ENCODE measurements around the gene CHD9.
A peak's percentile ranks its signal among the peaks of the same experiment; 100 is the strongest.

The CHD9 gene, protein sequence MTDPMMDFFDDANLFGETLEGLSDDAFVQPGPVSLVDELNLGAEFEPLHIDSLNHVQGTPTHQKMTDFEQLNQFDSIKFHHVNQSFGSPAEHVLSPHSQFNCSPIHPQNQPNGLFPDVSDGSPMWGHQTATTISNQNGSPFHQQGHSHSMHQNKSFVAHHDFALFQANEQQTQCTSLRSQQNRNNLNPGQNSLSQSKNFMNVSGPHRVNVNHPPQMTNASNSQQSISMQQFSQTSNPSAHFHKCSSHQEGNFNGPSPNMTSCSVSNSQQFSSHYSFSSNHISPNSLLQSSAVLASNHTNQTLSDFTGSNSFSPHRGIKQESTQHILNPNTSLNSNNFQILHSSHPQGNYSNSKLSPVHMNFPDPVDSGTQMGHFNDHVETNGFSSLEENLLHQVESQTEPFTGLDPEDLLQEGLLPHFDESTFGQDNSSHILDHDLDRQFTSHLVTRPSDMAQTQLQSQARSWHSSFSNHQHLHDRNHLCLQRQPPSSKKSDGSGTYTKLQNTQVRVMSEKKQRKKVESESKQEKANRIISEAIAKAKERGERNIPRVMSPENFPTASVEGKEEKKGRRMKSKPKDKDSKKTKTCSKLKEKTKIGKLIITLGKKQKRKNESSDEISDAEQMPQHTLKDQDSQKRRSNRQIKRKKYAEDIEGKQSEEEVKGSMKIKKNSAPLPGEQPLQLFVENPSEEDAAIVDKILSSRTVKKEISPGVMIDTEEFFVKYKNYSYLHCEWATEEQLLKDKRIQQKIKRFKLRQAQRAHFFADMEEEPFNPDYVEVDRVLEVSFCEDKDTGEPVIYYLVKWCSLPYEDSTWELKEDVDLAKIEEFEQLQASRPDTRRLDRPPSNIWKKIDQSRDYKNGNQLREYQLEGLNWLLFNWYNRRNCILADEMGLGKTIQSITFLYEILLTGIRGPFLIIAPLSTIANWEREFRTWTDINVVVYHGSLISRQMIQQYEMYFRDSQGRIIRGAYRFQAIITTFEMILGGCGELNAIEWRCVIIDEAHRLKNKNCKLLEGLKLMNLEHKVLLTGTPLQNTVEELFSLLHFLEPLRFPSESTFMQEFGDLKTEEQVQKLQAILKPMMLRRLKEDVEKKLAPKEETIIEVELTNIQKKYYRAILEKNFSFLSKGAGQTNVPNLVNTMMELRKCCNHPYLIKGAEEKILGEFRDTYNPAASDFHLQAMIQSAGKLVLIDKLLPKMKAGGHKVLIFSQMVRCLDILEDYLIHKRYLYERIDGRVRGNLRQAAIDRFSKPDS (N-terminal part only)

GRCh38 chr16:53054670-53055485 lies at the start of gene CHD9:
Gene CHD9 (plus strand): TSS chr16:53054991. CDS start chr16:53156090, 101,099 bp downstream.
- Histone ChIP-seq H3K9ac (peak within 1 kb of the TSS; percentile 83 to 95 (median 88)), H3K4me2 (peak within 1 kb of the TSS; percentile 80 to 96 (median 90)), H3K36me3 (no peaks in the 10 kb centered on the region), H3K9me3 (replicated peaks in 1 of 11) (no peaks in the 10 kb centered on the region), H3K4me1 (peaks cover 47 to 64% (median 58%) of the 10 kb centered on the region in 10 experiments), H4K20me1 (peaks cover 0 to 18% (median 0%) of the 10 kb centered on the region in 11 experiments; a peak in 4 of 22 replicates), H3K4me3 (peak within 1 kb of the TSS; percentile 68 to 85 (median 78)), H3K27me3 (no peaks in the 10 kb centered on the region), H3K27ac (peak within 1 kb of the TSS; percentile 59 to 91 (median 86); a peak in 21 of 22 replicates)
- no peak for TF ChIP-seq Cebpa-rat (IDR thresholded peaks at IDR 0.05)

GRCh38 chr16:53007095-53007494 lies 47.7 kb upstream of the CHD9 start:
- Histone ChIP-seq H3K36me3 (no peaks in the 10 kb centered on the region), H3K4me2 (no peak overlapping the region), H3K9me3 (replicated peaks in 1 of 11) (peaks cover 0 to 9% (median 0%) of the 10 kb centered on the region in 11 experiments; a peak in 2 of 22 replicates), H3K9ac (no peak overlapping the region), H3K4me1 (no peaks in the 10 kb centered on the region), H3K4me3 (no peak overlapping the region), H3K27ac (no peak overlapping the region), H4K20me1 (no peaks in the 10 kb centered on the region), H3K27me3 (no peaks in the 10 kb centered on the region)
- TF ChIP-seq Cebpa-rat (IDR thresholded peaks at IDR 0.05): no peak

DNA sequence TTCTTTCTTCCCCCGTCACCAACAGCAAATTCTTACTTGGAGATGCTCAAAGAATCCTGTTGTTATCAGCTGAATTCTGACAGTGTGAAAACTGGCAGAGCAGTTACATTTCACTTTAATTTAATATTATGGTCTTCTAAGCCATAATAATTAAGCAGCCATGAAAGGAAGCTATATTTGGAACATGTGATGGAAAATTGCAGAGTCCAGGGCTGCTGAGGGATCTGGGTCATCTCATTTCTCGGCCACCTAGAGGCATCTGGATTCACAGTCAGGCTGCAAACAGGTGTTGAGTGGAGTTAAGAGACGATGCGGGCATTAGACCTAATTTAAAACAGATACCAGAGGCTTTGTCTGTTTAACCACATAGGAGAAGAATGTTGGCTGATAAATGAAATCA lies 40.5 kb upstream of the CHD9 start:
- no peak for TF ChIP-seq Cebpa-rat (IDR thresholded peaks at IDR 0.05)
- H3K9me3 ChIP-seq (replicated peaks in 1 of 11): no peaks in the 10 kb centered on the region
- H3K4me1 ChIP-seq: no peaks in the 10 kb centered on the region
- no peak overlapping the region for H3K27ac ChIP-seq
- H3K4me2 ChIP-seq: no peak overlapping the region
- no peaks in the 10 kb centered on the region for H3K36me3 ChIP-seq
- no peak overlapping the region for H3K9ac ChIP-seq
- no peaks in the 10 kb centered on the region for H3K27me3 ChIP-seq
- no peak overlapping the region for H3K4me3 ChIP-seq
- no peaks in the 10 kb centered on the region for H4K20me1 ChIP-seq

GRCh38 chr16:53018834-53019416 lies 35.9 kb upstream of the CHD9 start:
- H3K27me3 ChIP-seq: no peaks in the 10 kb centered on the region
- no peak overlapping the region for H3K4me2 ChIP-seq
- H3K4me1 ChIP-seq: peaks cover 0 to 12% (median 1%) of the 10 kb centered on the region in 10 experiments; a peak in 8 of 20 replicates
- H3K36me3 ChIP-seq: no peaks in the 10 kb centered on the region
- no peaks in the 10 kb centered on the region for H4K20me1 ChIP-seq
- H3K4me3 ChIP-seq: no peak overlapping the region
- TF ChIP-seq Cebpa-rat (IDR thresholded peaks at IDR 0.05): no peak
- H3K27ac ChIP-seq: no peak overlapping the region
- H3K9me3 ChIP-seq (replicated peaks in 1 of 11): no peaks in the 10 kb centered on the region
- no peak overlapping the region for H3K9ac ChIP-seq

- Histone ChIP-seq H3K9me3 (replicated peaks in 1 of 11) (no peaks in the 10 kb centered on the region), H3K27ac (no peak overlapping the region), H3K4me2 (no peak overlapping the region), H4K20me1 (no peaks in the 10 kb centered on the region), H3K36me3 (no peaks in the 10 kb centered on the region), H3K4me1 (peaks cover 0 to 21% (median 4%) of the 10 kb centered on the region in 10 experiments; a peak in 8 of 20 replicates), H3K9ac (no peak overlapping the region), H3K4me3 (no peak overlapping the region), H3K27me3 (no peaks in the 10 kb centered on the region)
- no peak for TF ChIP-seq Cebpa-rat (IDR thresholded peaks at IDR 0.05)
These were observed 32.4 kb upstream of the CHD9 start for GRCh38 chr16:53022374-53022773.

DNA sequence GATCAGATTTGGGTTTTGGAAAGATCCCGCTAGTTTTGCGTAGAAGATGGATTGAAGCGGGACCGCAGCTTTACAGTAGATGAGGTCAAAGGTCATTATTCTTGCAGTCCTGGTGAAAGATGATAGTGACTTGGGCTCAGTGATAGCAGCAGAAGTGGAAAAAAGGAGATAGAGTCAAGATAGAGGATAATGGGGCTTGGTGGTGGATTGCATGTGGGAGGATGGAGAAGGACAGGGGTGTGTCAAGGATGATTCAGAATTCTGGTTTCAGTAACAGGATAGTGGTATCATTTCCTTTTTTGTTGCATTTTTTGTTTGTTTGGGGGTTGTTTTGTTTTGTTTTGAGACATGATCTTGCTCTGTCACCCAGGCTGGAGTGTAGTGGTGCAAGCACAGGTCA lies 30.7 kb upstream of the CHD9 start:
- Histone ChIP-seq H4K20me1 (no peaks in the 10 kb centered on the region), H3K27me3 (no peaks in the 10 kb centered on the region), H3K27ac (peak overlapping the region in 2 of 11 experiments; percentile 46 to 63; a peak in 3 of 22 replicates), H3K4me2 (peak overlapping the region in 5 of 11 experiments; percentile 23 to 50 (median 44); a peak in 7 of 22 replicates), H3K9me3 (replicated peaks in 1 of 11) (no peaks in the 10 kb centered on the region), H3K9ac (no peak overlapping the region), H3K4me3 (no peak overlapping the region), H3K4me1 (peaks cover 0 to 21% (median 4%) of the 10 kb centered on the region in 10 experiments; a peak in 8 of 20 replicates), H3K36me3 (no peaks in the 10 kb centered on the region)
- no peak for TF ChIP-seq Cebpa-rat (IDR thresholded peaks at IDR 0.05)

- no peak overlapping the region for H3K9ac ChIP-seq
- no peak for TF ChIP-seq Cebpa-rat (IDR thresholded peaks at IDR 0.05)
- no peak overlapping the region for H3K27ac ChIP-seq
- H3K4me3 ChIP-seq: no peak overlapping the region
- H3K36me3 ChIP-seq: 0 out of 22 replicates have a peak, but pooled peaks cover 0 to 3% (median 0%) of the 10 kb centered on the region in 11 experiments
- H3K27me3 ChIP-seq: no peaks in the 10 kb centered on the region
- peaks cover 16 to 23% (median 21%) of the 10 kb centered on the region in 11 experiments for H3K9me3 ChIP-seq (replicated peaks in 1 of 11)
- no peaks in the 10 kb centered on the region for H4K20me1 ChIP-seq
- no peaks in the 10 kb centered on the region for H3K4me1 ChIP-seq
- H3K4me2 ChIP-seq: no peak overlapping the region
These were observed 24.8 kb upstream of the CHD9 start for GRCh38 chr16:53029971-53030370.
